ENCODE measurements around the gene RGS10. TPM values are rescaled to one million over a fixed set of nuclear protein-coding genes. Genes with fewer than 3 reads are reported as not detected.

Gene RGS10, protein sequence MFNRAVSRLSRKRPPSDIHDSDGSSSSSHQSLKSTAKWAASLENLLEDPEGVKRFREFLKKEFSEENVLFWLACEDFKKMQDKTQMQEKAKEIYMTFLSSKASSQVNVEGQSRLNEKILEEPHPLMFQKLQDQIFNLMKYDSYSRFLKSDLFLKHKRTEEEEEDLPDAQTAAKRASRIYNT
- 25.1 and 35.4 TPM in 2 replicates for total RNA-seq

DNA sequence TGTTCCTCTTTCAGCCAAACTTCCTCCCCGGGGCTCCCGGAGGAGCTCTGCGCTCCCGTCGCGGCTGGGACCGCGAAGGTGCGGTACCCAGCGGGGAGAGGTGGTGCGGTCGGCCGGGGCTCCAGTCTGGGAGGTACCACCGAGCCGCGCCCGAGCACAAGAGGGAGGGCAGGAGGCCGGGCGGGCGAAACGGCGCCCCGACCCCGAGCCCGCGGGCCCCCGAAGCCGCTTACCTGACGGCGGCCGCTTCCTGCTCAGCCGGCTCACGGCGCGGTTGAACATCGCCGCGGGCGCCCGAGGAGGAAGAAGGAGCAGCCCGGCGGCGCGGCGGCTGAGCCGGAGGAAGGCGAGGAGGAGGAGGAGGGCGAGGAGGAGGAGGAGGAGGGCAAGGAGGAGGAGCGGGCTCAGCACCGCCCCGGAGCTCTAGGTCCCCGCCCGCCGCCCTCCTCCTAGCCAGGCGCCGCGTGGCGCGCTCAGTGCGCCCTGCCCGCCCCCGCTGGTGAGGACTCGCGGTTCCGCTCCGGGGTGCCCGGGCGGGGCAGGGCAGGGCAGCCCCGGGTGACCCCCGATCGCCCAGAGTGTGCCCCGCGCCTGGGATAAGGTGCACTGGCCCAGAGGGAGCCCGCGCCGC, at the start of gene RGS10:
Gene RGS10 (minus strand): TSS at position 363 of the 631 bp plus-strand sequence. CDS start 81 bp downstream, at position 282.

Other genes starting within 250 kb of the RGS10 start
- gene TIAL1, start 54.2 kb upstream of the RGS10 start, total RNA-seq: 20.7 and 33.7 TPM in 2 replicates
- 10.3 and 12.4 TPM in 2 replicates for gene BAG3, start 108.7 kb upstream of the RGS10 start, total RNA-seq
- gene INPP5F, start 183.3 kb upstream of the RGS10 start, total RNA-seq: 14.9 and 18.8 TPM in 2 replicates

Measured in endothelial cell of coronary artery (primary cell).